Epidermal melanocyte (primary cell): ENCODE data around the gene C5orf22.
"Not testable (repeated sequence)": the region's sequence is repeated elsewhere in the genome, so short reads cannot be mapped to it uniquely, and the experiment has no call there.

Experiments used
- DNase-seq: peaks from one replicate; pipeline ENCODE4 v3.0.0; 2011; ENCODE audit warnings: low spot score; ENCODE audit not compliant: insufficient read length

C5orf22 gene

GRCh38 chr5:31531888-31532547, at the start of gene C5orf22, which contains the start of gene DROSHA:
Gene C5orf22, plus strand, starts transcription at chr5:31532301. Its CDS starts 92 bp downstream, at chr5:31532393.
Gene DROSHA, minus strand, starts transcription at chr5:31532093. Its CDS starts 3,034 bp downstream, at chr5:31529059.
- DNase-seq = peak; percentile 83

GRCh38 chr5:31485376-31486207, 46.5 kb upstream of the C5orf22 start:
- DNase-seq = no peak

GRCh38 chr5:31486441-31486840, 45.7 kb upstream of the C5orf22 start:
- DNase-seq = no peak

GRCh38 chr5:31487506-31487905, 44.6 kb upstream of the C5orf22 start:
- DNase-seq = no peak

GRCh38 chr5:31492869-31493268, 39.2 kb upstream of the C5orf22 start:
- DNase-seq = no peak

- no peak for DNase-seq
These were observed 36.8 kb upstream of the C5orf22 start for GRCh38 chr5:31495336-31495735.

GRCh38 chr5:31496301-31496700, 35.8 kb upstream of the C5orf22 start:
- no peak for DNase-seq

GRCh38 chr5:31496891-31497290, 35.2 kb upstream of the C5orf22 start:
- no peak for DNase-seq

- DNase-seq = no peak
These were observed 31.8 kb upstream of the C5orf22 start for GRCh38 chr5:31500256-31500655.

GRCh38 chr5:31502506-31502905, 29.6 kb upstream of the C5orf22 start:
- no peak for DNase-seq

- DNase-seq = no peak
These were observed 27.6 kb upstream of the C5orf22 start for GRCh38 chr5:31504529-31504928.

GRCh38 chr5:31511305-31511704, 20.8 kb upstream of the C5orf22 start:
- no peak for DNase-seq

- DNase-seq = no peak
These were observed 15.3 kb upstream of the C5orf22 start for GRCh38 chr5:31516802-31517201.

GRCh38 chr5:31523041-31523440, 9.1 kb upstream of the C5orf22 start:
- DNase-seq = no peak

GRCh38 chr5:31530541-31531265, 1.4 kb upstream of the C5orf22 start:
- DNase-seq = no peak

GRCh38 chr5:31531543-31531887, 586 bp upstream of the C5orf22 start:
- DNase-seq = no peak

- no peak for DNase-seq
These were observed 2.5 kb downstream of the C5orf22 start for GRCh38 chr5:31534527-31535046.

- DNase-seq = no peak
These were observed 4.8 kb downstream of the C5orf22 start for GRCh38 chr5:31536873-31537272.

- DNase-seq = no peak
These were observed 5.2 kb downstream of the C5orf22 start for GRCh38 chr5:31537349-31537748.

- DNase-seq = peak; percentile 46
These were observed 5.8 kb downstream of the C5orf22 start for GRCh38 chr5:31537851-31538250.

- DNase-seq = not testable (repeated sequence)
These were observed 17.0 kb downstream of the C5orf22 start for GRCh38 chr5:31549114-31549513.

- no peak for DNase-seq
These were observed 19.8 kb downstream of the C5orf22 start for GRCh38 chr5:31551878-31552277.
